ENCODE results near the gene LPO.

LPO gene

DNA sequence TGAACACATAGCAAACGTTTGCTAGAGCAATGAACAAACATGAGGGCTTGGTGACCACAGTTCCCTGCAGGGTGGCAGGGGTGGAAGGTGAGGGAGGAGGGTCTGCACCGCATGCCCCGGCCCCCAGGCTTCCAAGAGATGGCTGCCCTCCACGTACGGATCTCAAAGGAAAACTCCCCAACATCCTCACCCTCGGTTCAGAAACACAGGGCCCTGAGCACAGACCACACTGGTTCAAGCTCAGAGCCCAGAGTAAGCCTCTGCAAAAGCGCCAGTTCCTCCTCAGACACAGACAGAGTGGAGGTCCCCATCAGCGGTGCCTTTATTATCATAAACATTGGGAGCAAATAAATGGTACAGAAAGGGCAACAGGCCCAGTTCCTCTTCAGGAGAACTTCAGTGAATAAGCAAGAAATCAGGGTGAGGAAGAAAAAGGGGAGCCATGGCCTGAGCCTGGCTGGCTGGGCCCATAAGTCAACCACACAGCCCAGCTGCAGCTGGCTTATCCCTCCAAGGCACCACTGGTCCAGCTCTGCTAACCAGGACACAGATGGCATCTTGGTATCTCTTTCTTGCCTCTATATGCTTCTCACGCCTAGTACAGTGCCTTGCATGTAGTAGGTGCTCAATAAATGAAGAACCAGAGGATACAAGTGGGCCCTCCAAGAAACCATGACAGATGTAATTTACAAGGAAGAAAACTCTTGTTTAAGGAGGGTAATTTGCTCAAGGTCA is 31.3 kb downstream of the LPO start:
- H3K4me3 Mint-ChIP-seq = no peak overlapping the region
- no peaks in the 10 kb centered on the region for H3K4me1 Mint-ChIP-seq
- no peaks in the 10 kb centered on the region for H3K9me3 Mint-ChIP-seq
- H3K27ac Mint-ChIP-seq = no peak overlapping the region
- H3K27me3 Mint-ChIP-seq (ENCODE audit: low read depth) = peaks cover 29% of the 10 kb centered on the region
- TF ChIP-seq, protein P1, sequence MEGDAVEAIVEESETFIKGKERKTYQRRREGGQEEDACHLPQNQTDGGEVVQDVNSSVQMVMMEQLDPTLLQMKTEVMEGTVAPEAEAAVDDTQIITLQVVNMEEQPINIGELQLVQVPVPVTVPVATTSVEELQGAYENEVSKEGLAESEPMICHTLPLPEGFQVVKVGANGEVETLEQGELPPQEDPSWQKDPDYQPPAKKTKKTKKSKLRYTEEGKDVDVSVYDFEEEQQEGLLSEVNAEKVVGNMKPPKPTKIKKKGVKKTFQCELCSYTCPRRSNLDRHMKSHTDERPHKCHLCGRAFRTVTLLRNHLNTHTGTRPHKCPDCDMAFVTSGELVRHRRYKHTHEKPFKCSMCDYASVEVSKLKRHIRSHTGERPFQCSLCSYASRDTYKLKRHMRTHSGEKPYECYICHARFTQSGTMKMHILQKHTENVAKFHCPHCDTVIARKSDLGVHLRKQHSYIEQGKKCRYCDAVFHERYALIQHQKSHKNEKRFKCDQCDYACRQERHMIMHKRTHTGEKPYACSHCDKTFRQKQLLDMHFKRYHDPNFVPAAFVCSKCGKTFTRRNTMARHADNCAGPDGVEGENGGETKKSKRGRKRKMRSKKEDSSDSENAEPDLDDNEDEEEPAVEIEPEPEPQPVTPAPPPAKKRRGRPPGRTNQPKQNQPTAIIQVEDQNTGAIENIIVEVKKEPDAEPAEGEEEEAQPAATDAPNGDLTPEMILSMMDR (IDR thresholded peaks at IDR 0.05; ENCODE audit: unreplicated experiment in 3 of 3) = no peak
- no peaks in the 10 kb centered on the region for H3K36me3 Mint-ChIP-seq (ENCODE audit: low read depth)

DNA sequence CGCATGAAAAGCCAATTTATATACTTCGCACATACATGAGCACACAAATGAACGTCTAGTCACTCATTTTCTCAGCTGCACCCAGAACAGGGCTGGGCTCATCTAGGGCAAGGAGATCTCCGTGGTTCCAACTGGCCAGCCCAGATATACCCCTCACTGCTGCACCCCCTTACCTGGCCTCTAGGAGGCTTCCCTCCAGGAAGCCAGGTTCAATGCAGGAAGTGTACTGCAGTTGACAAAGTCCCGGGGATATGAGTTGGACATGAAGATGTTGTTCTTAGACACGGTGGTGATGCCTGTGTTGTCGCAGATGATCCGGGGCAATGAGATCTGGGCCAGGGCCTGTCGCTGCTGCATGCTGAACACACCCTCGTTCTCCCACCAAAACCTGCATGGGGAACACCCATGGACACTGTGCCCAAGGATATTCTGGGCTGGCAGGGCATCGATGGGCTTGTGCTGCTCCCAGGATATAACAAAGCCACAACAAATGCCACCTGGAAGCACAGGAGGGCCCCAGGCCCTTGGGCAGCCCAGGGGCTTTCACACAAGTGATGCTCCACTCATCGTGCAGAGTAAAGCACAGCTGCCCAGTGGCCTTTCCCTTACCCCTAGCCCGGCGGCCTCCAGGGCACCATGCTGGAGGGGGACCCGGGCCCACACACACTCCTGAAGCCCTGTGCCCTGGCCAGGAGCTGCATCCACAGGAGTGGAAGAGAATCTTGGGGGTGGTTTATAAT is 32.3 kb downstream of the LPO start:
- H3K27ac Mint-ChIP-seq = no peak overlapping the region
- H3K4me1 Mint-ChIP-seq = no peaks in the 10 kb centered on the region
- H3K4me3 Mint-ChIP-seq = no peak overlapping the region
- no peaks in the 10 kb centered on the region for H3K36me3 Mint-ChIP-seq (ENCODE audit: low read depth)
- H3K27me3 Mint-ChIP-seq (ENCODE audit: low read depth) = peaks cover 22% of the 10 kb centered on the region
- TF ChIP-seq, protein P1 (IDR thresholded peaks at IDR 0.05; ENCODE audit: unreplicated experiment in 3 of 3) = peak in 1 of 3 experiments; percentile 8
- no peaks in the 10 kb centered on the region for H3K9me3 Mint-ChIP-seq

DNA sequence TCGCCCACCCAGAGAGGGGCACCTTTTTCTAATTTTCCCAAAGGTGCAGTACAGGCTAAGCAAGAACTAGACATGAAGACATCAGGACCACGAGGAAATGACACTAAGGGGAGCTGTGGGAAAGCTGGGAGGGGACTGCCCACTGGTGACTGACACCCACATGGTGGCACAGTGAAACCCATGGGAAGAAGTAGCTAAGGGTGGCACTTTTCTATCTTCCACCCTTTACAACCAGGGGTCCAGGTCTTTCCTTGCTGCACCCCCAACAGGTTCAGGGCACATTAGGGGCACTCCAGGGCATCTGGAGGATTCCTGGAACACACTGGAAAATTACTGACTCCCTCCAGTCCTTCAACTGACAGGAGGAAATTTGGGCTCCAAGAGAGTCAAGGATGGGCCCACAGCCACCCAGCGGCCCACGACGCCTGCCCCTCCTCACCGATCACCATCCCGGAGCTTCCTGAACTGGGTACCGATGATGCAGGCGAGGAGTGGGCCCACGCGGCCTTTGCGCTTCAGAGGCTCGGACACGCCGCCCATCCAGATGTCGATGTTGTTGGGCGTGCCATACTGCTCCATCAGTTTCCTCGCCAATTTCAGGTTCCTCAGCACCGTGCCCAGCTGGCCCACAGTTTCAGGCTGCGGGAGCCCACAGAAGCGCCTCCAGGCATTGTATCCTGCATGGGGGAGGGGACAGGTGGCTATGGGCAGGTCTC is 33.0 kb downstream of the LPO start:
- H3K4me1 Mint-ChIP-seq = no peaks in the 10 kb centered on the region
- no peaks in the 10 kb centered on the region for H3K9me3 Mint-ChIP-seq
- H3K27ac Mint-ChIP-seq = no peak overlapping the region
- TF ChIP-seq, protein P1 (IDR thresholded peaks at IDR 0.05; ENCODE audit: unreplicated experiment in 3 of 3) = no peak
- no peak overlapping the region for H3K4me3 Mint-ChIP-seq
- H3K36me3 Mint-ChIP-seq (ENCODE audit: low read depth) = no peaks in the 10 kb centered on the region
- H3K27me3 Mint-ChIP-seq (ENCODE audit: low read depth) = peaks cover 14% of the 10 kb centered on the region

DNA sequence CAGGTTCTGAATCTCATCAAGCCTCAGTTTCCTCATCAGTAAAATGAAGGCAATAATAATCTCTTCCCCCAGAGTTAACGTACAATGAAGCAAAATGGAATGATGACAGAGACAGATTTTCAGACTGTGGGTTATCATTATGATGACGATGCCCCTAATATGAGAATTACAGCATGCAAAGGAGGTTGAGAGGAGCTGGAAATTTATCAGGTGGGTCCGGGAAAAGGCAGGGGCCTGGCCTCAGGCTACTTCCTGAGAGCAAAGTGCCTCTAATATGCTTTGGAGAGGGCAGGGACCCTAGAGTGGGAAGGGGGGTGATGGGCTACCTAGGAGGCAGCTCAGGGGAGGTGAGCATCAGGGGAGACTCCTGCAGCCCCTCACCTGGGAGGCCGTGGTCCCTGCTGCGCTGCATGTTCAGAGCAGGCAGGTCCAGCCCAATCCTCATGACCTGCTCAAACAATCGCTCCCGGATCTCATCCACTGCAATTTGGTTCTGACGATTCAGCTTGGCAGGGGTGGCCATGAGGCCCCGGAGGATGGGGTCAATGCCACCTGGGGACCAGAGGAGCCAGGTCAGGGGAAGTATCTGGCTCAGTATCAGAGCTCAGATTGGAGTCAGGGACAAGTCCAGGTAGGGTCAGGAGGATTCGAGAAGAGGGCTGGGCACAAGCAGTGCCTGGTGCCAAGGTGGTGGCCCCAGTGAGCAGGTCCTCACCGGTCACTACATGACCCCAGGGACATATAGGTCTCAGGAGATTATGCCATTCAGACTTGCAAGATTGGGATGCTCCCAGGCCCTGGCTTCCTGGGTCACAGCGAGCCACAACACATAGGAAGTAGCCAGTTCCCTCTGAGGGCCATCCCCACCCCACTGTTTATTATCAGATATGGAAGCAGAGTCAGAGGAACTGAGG is 34.2 kb downstream of the LPO start:
- H3K27me3 Mint-ChIP-seq (ENCODE audit: low read depth) = peaks cover 5% of the 10 kb centered on the region
- no peaks in the 10 kb centered on the region for H3K36me3 Mint-ChIP-seq (ENCODE audit: low read depth)
- TF ChIP-seq, protein P1 (IDR thresholded peaks at IDR 0.05; ENCODE audit: unreplicated experiment in 3 of 3) = no peak
- H3K27ac Mint-ChIP-seq = no peak overlapping the region
- H3K4me3 Mint-ChIP-seq = no peak overlapping the region
- H3K4me1 Mint-ChIP-seq = no peaks in the 10 kb centered on the region
- no peaks in the 10 kb centered on the region for H3K9me3 Mint-ChIP-seq

DNA sequence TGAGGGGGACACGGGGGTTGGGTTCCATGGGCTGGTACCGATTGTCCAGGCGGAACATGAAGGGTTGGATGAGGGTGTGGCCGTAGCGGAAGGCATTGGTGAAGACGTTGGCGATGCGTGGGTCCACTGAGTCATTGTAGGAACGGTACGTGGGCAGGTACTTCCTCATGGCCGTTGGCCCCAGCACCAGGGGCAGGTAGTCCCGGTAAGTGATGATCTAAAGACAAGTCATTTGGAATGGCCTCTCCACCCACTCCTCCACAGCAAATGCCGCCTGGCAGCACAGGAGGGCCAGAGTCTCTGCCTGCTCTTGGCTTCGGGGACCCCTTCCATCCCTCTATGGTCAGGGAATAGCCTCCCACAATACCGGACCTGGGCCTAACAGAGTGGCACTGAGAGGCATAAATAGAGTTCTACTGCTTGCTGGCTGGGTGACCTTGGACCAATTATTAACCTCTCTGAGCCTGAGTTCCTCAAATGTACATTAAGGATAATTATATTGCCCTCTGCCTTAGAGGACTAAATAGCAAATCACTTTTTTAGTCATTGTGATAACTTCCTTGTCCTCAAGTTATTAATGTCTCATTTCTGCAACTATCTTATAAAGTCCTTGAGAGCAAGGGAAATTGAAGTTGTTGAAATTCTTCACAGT is 35.2 kb downstream of the LPO start:
- no peak overlapping the region for H3K4me3 Mint-ChIP-seq
- H3K4me1 Mint-ChIP-seq = no peaks in the 10 kb centered on the region
- TF ChIP-seq, protein P1 (IDR thresholded peaks at IDR 0.05; ENCODE audit: unreplicated experiment in 3 of 3) = no peak
- no peak overlapping the region for H3K27ac Mint-ChIP-seq
- H3K9me3 Mint-ChIP-seq = no peaks in the 10 kb centered on the region
- H3K36me3 Mint-ChIP-seq (ENCODE audit: low read depth) = no peaks in the 10 kb centered on the region
- peaks cover 5% of the 10 kb centered on the region for H3K27me3 Mint-ChIP-seq (ENCODE audit: low read depth)

Measured in nephron (organoid).